ENCODE results near the gene PIP4K2A.

Gene PIP4K2A

DNA sequence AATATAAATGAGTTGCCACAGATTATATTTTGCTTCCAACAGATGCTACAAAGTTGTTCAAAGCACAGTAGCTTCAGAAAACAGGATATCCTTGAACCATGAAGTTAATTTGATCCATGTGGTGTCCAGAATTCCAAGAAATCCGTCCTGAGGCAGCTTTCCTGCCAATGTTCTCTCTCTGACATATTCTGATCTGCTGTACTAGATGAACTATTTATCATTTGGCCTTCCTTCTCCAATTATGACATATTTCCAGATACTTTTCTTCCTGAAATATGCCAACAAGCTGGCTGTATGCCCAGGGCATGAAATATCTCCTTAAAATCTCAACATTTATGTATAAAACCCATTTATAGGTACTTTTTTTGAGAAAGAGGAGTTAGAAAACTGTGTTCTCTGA, 227.9 kb downstream of the PIP4K2A start:
- TF ChIP-seq, protein P1, sequence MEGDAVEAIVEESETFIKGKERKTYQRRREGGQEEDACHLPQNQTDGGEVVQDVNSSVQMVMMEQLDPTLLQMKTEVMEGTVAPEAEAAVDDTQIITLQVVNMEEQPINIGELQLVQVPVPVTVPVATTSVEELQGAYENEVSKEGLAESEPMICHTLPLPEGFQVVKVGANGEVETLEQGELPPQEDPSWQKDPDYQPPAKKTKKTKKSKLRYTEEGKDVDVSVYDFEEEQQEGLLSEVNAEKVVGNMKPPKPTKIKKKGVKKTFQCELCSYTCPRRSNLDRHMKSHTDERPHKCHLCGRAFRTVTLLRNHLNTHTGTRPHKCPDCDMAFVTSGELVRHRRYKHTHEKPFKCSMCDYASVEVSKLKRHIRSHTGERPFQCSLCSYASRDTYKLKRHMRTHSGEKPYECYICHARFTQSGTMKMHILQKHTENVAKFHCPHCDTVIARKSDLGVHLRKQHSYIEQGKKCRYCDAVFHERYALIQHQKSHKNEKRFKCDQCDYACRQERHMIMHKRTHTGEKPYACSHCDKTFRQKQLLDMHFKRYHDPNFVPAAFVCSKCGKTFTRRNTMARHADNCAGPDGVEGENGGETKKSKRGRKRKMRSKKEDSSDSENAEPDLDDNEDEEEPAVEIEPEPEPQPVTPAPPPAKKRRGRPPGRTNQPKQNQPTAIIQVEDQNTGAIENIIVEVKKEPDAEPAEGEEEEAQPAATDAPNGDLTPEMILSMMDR (IDR thresholded peaks at IDR 0.05; ENCODE audit: insufficient read depth, low read length, poor library complexity, severe bottlenecking), result no peak
- H3K36me3 ChIP-seq (ENCODE audit: control insufficient read depth, insufficient read depth, low read length), result no peaks in the 10 kb centered on the region
- H3K27me3 ChIP-seq (replicated peaks; ENCODE audit: control insufficient read depth, insufficient read depth, low read length), result no peaks in the 10 kb centered on the region
- no peak overlapping the region for H3K4me3 ChIP-seq (replicated peaks; ENCODE audit: low read depth, low read length)
- DNase-seq (ENCODE audit: extremely low read depth, insufficient read length), result no peak
